ENCODE results near the gene OR2M2. TPM values are rescaled to one million over a fixed set of nuclear protein-coding genes. Genes with fewer than 3 reads are reported as not detected.

The OR2M2 gene, protein sequence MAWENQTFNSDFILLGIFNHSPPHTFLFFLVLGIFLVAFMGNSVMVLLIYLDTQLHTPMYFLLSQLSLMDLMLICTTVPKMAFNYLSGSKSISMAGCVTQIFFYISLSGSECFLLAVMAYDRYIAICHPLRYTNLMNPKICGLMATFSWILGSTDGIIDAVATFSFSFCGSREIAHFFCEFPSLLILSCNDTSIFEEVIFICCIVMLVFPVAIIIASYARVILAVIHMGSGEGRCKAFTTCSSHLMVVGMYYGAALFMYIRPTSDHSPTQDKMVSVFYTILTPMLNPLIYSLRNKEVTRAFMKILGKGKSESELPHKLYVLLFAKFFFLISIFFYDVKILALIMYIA
- not detected for total RNA-seq
- total RNA-seq (2013), result not detected

DNA sequence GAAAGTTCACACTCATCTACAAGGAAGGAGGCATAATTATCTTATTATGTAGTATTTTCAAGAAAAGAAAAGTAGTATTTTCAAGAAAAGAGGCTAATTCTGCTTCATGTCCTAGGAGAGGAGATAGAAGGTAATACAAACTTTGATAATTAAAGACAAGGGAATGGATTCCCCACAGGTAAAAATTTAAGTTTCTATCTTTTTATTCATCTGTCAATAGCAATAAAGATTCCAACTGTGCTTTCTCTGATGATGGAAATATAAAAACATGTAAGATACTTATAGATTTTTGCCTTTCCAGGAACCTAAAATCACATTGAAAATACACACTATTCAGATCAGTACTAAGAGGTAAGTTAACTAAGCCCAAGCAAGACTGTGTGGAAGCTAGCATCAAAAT is at the start of gene OR2M2:
TSS of gene OR2M2 (plus strand) at position 301 of the 400 bp plus-strand sequence. CDS start 5,165 bp downstream, outside the sequence.
- H3K27ac ChIP-seq (ENCODE audit: low read length), result no peak within 1 kb of the TSS
- no peak within 1 kb of the TSS for H3K4me3 ChIP-seq (ENCODE audit: low read length)
- H3K36me3 Mint-ChIP-seq, result no peaks in the 10 kb centered on the region
- no peak for DNase-seq
- TF ChIP-seq, protein P1, sequence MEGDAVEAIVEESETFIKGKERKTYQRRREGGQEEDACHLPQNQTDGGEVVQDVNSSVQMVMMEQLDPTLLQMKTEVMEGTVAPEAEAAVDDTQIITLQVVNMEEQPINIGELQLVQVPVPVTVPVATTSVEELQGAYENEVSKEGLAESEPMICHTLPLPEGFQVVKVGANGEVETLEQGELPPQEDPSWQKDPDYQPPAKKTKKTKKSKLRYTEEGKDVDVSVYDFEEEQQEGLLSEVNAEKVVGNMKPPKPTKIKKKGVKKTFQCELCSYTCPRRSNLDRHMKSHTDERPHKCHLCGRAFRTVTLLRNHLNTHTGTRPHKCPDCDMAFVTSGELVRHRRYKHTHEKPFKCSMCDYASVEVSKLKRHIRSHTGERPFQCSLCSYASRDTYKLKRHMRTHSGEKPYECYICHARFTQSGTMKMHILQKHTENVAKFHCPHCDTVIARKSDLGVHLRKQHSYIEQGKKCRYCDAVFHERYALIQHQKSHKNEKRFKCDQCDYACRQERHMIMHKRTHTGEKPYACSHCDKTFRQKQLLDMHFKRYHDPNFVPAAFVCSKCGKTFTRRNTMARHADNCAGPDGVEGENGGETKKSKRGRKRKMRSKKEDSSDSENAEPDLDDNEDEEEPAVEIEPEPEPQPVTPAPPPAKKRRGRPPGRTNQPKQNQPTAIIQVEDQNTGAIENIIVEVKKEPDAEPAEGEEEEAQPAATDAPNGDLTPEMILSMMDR (IDR thresholded peaks at IDR 0.05), result no peak
- no peak within 1 kb of the TSS for H3K27ac Mint-ChIP-seq
- H3K9me3 ChIP-seq (ENCODE audit: control insufficient read depth, insufficient read depth, low read length), result no peaks in the 10 kb centered on the region
- ATAC-seq, result no peak
- intact Hi-C loops (cut with micrococcal nuclease), result no loop called here
- H3K9me3 Mint-ChIP-seq, result peaks cover 0 to 5% of the 10 kb centered on the region in 2 donors
- no peaks in the 10 kb centered on the region for H3K4me1 Mint-ChIP-seq
- H3K27me3 ChIP-seq (ENCODE audit: control insufficient read depth, insufficient read depth, low read length), result no peaks in the 10 kb centered on the region
- no peaks in the 10 kb centered on the region for H3K4me1 ChIP-seq (ENCODE audit: control insufficient read depth, insufficient read depth, low read length)
- H3K36me3 ChIP-seq (ENCODE audit: control insufficient read depth, insufficient read depth, low read length), result no peaks in the 10 kb centered on the region
- H3K4me3 Mint-ChIP-seq, result no peak within 1 kb of the TSS
- H3K27me3 Mint-ChIP-seq (ENCODE audit: low read depth in 2 of 2), result no peaks in the 10 kb centered on the region

DNA sequence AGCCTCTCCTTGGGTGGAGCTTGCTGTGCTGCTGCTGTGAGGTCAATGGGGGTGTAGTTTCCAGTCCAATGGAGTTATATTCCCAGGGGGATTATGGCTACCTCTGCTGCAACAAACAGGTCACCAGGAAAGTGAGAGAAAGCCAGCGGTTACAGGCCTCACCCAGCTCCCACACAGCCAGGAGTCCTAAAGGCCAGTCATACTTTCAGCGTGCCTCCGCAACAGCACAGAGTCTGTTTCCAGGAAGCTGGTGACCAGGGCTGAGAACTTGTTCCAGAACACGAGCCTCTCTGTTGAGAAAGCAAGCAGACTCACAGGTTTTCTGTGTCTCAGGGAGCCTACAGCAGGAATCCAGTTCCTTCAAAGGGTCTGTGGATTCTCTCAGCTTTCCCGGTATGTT is 47.0 kb upstream of the OR2M2 start:
- no peaks in the 10 kb centered on the region for H3K36me3 ChIP-seq (ENCODE audit: control insufficient read depth, insufficient read depth, low read length)
- no peak overlapping the region for H3K27ac ChIP-seq (ENCODE audit: low read length)
- H3K27me3 ChIP-seq (ENCODE audit: control insufficient read depth, insufficient read depth, low read length), result no peaks in the 10 kb centered on the region
- Mint-ChIP-seq H3K27ac (no peak overlapping the region), H3K4me1 (no peaks in the 10 kb centered on the region), H3K36me3 (peaks cover under 1% of the 10 kb centered on the region), H3K27me3 (ENCODE audit: low read depth in 2 of 2) (no peaks in the 10 kb centered on the region), H3K9me3 (peaks cover 17 to 22% of the 10 kb centered on the region in 2 donors), H3K4me3 (no peak overlapping the region)
- H3K9me3 ChIP-seq (ENCODE audit: control insufficient read depth, insufficient read depth, low read length), result peaks cover 19% of the 10 kb centered on the region
- H3K4me1 ChIP-seq (ENCODE audit: control insufficient read depth, insufficient read depth, low read length), result no peaks in the 10 kb centered on the region
- DNase-seq (no peak), ATAC-seq (no peak)
- 91% methylated on average over 5 of the region's 5 CpGs for WGBS (ENCODE audit: insufficient coverage)
- H3K4me3 ChIP-seq (ENCODE audit: low read length), result no peak overlapping the region
- TF ChIP-seq, protein P1 (IDR thresholded peaks at IDR 0.05), result no peak
- intact Hi-C loops (cut with micrococcal nuclease), result no loop called here

DNA sequence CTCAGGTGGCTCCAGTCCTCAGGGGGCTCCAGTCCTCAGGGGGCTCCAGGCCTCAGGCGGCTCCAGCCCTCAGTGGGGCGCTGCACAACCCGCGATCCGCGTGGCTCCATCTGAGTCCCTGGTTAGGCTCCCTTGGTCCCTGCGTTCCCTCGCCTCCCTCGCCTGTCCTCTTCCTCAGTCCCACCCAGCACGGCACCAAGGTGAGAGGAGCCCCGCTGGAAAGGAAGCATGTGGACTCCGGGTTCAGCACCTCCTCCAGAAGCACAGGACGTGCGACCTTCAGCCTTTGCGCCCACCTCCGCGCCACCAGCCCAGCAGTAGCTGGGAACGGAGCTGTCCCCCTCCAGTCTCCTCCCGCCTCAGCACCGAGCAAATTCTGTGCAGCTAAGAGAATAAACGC is 37.8 kb upstream of the OR2M2 start:
- H3K27me3 ChIP-seq (ENCODE audit: control insufficient read depth, insufficient read depth, low read length), result no peaks in the 10 kb centered on the region
- no peak overlapping the region for H3K4me3 Mint-ChIP-seq
- no peak overlapping the region for H3K27ac Mint-ChIP-seq
- no peaks in the 10 kb centered on the region for H3K27me3 Mint-ChIP-seq (ENCODE audit: low read depth in 2 of 2)
- H3K4me1 Mint-ChIP-seq, result no peaks in the 10 kb centered on the region
- no peaks in the 10 kb centered on the region for H3K36me3 ChIP-seq (ENCODE audit: control insufficient read depth, insufficient read depth, low read length)
- WGBS (ENCODE audit: insufficient coverage), result 78% methylated on average over 21 of the region's 21 CpGs
- H3K27ac ChIP-seq (ENCODE audit: low read length), result no peak overlapping the region
- peaks cover 6 to 14% of the 10 kb centered on the region in 2 donors for H3K9me3 Mint-ChIP-seq
- no peaks in the 10 kb centered on the region for H3K4me1 ChIP-seq (ENCODE audit: control insufficient read depth, insufficient read depth, low read length)
- no peak overlapping the region for H3K4me3 ChIP-seq (ENCODE audit: low read length)
- H3K9me3 ChIP-seq (ENCODE audit: control insufficient read depth, insufficient read depth, low read length), result no peaks in the 10 kb centered on the region
- no peaks in the 10 kb centered on the region for H3K36me3 Mint-ChIP-seq
- intact Hi-C loops (cut with micrococcal nuclease), result no loop called here
- DNase-seq (no peak), ATAC-seq (no peak)
- TF ChIP-seq, protein P1 (IDR thresholded peaks at IDR 0.05), result no peak

DNA sequence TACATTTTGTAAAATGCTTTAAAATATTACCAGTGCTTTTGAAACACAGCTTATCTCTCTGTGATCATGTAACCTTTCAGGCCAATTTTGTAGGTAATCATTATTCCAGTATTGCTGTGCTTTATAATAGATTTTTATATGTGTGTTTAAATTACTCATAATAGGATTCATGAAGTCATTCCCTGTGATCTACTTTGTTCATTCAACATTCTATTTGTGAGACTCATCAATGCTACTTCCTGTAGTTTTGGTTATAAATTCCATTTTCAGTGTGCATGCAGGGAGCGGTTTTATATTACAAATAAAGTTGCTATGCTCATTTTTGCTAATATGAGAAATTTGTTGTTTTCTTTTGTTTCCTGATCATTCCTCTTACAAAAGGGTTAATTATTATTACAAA is 33.8 kb upstream of the OR2M2 start:
- H3K27ac Mint-ChIP-seq, result no peak overlapping the region
- Histone ChIP-seq H3K27ac (ENCODE audit: low read length) (no peak overlapping the region), H3K27me3 (ENCODE audit: control insufficient read depth, insufficient read depth, low read length) (no peaks in the 10 kb centered on the region), H3K4me3 (ENCODE audit: low read length) (no peak overlapping the region), H3K4me1 (ENCODE audit: control insufficient read depth, insufficient read depth, low read length) (no peaks in the 10 kb centered on the region), H3K9me3 (ENCODE audit: control insufficient read depth, insufficient read depth, low read length) (no peaks in the 10 kb centered on the region), H3K36me3 (ENCODE audit: control insufficient read depth, insufficient read depth, low read length) (no peaks in the 10 kb centered on the region)
- ATAC-seq, result no peak
- H3K9me3 Mint-ChIP-seq, result peaks cover 7 to 8% of the 10 kb centered on the region in 2 donors
- DNase-seq, result no peak
- no peak overlapping the region for H3K4me3 Mint-ChIP-seq
- TF ChIP-seq, protein P1 (IDR thresholded peaks at IDR 0.05), result no peak
- intact Hi-C loops (cut with micrococcal nuclease), result no loop called here
- H3K4me1 Mint-ChIP-seq, result no peaks in the 10 kb centered on the region
- 83% methylated on average over 1 of the region's 1 CpG for WGBS (ENCODE audit: insufficient coverage)
- H3K36me3 Mint-ChIP-seq, result no peaks in the 10 kb centered on the region
- no peaks in the 10 kb centered on the region for H3K27me3 Mint-ChIP-seq (ENCODE audit: low read depth in 2 of 2)
